Lower leg skin (tissue), 3 donors: ENCODE results near the gene MMGT1.

ENCODE experiments used
- POLR2A ChIP-seq, 2 donors: fragments of 450-650 bp; IDR thresholded peaks; one replicate each; pipeline ENCODE4 v1.6.1; 2016 to 2017; ENCODE audit warnings: antibody characterized with exemption in 2 of 2, mild to moderate bottlenecking in 1 of 2, moderate library complexity in 1 of 2
- TF ChIP-seq, protein P1 (sequence below), 3 donors: fragments of 450-650 bp; IDR thresholded peaks; one replicate each; pipeline ENCODE4 v1.5.1; 2016; ENCODE audit warnings: antibody characterized with exemption in 3 of 3, mild to moderate bottlenecking in 3 of 3, moderate library complexity in 2 of 3

DNA sequence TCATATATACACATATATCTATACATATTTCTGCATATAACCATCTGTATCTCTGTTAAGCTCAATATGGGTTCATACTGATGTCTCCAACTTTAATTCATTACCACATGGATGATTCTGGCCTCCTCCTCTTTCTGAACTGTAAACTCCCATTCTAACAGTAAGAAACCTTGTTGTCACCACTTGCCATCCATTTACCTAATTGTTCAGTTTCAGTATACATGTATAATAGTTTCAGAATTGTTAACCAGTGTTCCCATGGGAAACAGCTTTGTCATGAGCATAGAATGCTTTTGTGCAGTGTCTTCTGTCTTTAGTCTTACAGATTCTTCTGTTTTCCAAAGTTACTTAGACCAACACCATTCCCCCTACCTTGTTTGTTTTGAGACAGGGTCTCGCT lies 47.4 kb upstream of the MMGT1 start:
- TF ChIP-seq, protein P1, sequence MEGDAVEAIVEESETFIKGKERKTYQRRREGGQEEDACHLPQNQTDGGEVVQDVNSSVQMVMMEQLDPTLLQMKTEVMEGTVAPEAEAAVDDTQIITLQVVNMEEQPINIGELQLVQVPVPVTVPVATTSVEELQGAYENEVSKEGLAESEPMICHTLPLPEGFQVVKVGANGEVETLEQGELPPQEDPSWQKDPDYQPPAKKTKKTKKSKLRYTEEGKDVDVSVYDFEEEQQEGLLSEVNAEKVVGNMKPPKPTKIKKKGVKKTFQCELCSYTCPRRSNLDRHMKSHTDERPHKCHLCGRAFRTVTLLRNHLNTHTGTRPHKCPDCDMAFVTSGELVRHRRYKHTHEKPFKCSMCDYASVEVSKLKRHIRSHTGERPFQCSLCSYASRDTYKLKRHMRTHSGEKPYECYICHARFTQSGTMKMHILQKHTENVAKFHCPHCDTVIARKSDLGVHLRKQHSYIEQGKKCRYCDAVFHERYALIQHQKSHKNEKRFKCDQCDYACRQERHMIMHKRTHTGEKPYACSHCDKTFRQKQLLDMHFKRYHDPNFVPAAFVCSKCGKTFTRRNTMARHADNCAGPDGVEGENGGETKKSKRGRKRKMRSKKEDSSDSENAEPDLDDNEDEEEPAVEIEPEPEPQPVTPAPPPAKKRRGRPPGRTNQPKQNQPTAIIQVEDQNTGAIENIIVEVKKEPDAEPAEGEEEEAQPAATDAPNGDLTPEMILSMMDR (IDR thresholded peaks at IDR 0.05), result no peak
- no peak for TF ChIP-seq POLR2A (IDR thresholded peaks at IDR 0.05)
